Activated naive CD8-positive, alpha-beta T cell (primary cell): ENCODE results near the gene HMGN4.

Experiments
- H3K27ac Mint-ChIP-seq: one replicate; pipeline ENCODE4 v1.8.0; 2021; ENCODE audit warnings: mixed read lengths
- H3K27me3 Mint-ChIP-seq: one replicate; pipeline ENCODE4 v1.8.0; 2021; ENCODE audit warnings: mixed read lengths
- H3K36me3 Mint-ChIP-seq: one replicate; pipeline ENCODE4 v1.8.0; 2021; ENCODE audit warnings: mixed read lengths
- H3K4me1 Mint-ChIP-seq: one replicate; pipeline ENCODE4 v1.8.0; 2021; ENCODE audit warnings: low read depth, mixed read lengths
- H3K4me3 Mint-ChIP-seq: one replicate; pipeline ENCODE4 v1.8.0; 2021; ENCODE audit warnings: mild to moderate bottlenecking, mixed read lengths
- H3K9me3 Mint-ChIP-seq: one replicate; pipeline ENCODE4 v1.8.0; 2021; ENCODE audit warnings: low read depth, mixed read lengths

The HMGN4 gene

DNA sequence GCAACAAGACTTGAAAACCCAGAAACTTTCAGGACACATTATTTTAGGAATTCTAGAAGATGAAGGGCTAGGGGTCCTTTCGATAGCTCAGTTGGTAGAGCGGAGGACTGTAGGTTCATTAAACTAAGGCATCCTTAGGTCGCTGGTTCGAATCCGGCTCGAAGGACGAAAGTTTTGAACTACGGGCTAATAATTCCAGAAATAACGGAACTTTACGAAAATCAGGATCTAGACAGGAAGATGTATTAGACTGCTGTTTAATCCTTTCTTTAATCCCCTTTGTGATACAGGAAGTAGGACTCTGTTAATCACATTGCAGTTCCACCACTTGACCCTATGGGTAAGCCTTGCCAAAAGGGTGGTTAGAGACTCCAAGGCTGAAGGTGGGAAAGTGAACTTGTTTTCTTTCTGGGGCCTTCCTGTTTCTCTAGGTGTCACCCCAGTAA lies 37.4 kb downstream of the HMGN4 start:
- no peaks in the 10 kb centered on the region for H3K36me3 Mint-ChIP-seq
- peaks cover 25% of the 10 kb centered on the region for H3K4me1 Mint-ChIP-seq
- H3K27me3 Mint-ChIP-seq: no peaks in the 10 kb centered on the region
- H3K27ac Mint-ChIP-seq: no peak overlapping the region
- H3K4me3 Mint-ChIP-seq: no peak overlapping the region
- H3K9me3 Mint-ChIP-seq: peaks cover 8% of the 10 kb centered on the region

DNA sequence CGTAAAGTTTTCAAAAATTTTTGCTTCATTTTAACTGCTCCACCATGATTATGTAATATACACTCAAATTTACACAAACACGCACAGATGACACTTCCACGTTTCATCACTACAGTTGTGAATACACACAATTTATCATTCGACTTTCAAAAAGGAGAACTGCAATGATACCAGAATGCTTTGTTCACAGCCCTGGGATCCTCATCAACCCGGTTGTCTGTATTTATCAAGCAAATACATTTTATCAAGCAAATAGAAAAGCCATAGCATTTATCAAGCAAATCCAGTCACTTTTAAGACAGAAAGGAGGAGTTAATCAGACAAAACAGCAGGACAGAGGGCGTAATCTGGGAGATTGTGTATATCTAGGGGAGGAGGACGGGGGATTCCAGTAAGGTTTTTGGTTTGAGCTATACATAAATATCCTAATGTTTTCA lies 38.3 kb downstream of the HMGN4 start:
- Mint-ChIP-seq H3K4me3 (peak overlapping the region; percentile 88), H3K9me3 (peaks cover 8% of the 10 kb centered on the region), H3K4me1 (peaks cover 24% of the 10 kb centered on the region), H3K27ac (peak overlapping the region; percentile 92), H3K36me3 (no peaks in the 10 kb centered on the region), H3K27me3 (no peaks in the 10 kb centered on the region)

DNA sequence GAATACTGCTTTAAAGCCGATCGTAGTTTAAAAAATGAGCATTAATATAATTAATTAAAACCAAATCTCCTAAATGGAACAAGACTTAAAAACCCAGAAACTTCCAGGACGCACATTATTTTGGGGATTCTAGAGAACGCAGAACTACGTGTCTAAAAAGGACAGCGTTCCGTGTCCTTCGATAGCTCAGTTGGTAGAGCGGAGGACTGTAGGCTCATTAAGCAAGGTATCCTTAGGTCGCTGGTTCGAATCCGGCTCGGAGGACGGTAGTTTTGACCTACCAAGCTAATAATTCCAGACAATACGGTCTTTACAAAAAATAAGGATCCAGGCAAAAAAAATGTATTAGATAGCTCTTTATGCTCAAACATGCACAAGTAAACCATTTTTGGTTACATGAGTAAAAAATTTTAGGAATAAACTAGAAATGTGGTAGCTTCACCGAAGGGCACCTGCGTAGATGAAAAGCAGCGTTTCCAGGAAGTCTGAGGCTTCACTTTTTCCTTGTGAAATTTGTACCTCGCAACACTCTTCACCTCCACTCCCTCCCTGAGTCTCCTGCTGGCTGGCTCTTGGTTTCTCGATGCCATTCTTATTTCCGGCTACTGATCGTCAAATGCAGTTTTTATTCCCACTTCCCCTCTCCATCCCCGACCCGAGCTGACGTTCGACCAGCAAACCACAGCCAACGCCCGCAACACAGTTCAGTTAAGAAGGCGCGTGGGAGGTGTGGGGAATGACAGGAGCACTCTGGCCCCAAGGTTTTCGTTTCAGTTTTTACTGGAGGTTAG lies 39.0 kb downstream of the HMGN4 start:
- Mint-ChIP-seq H3K36me3 (no peaks in the 10 kb centered on the region), H3K27me3 (no peaks in the 10 kb centered on the region), H3K4me1 (peaks cover 17% of the 10 kb centered on the region), H3K9me3 (peaks cover 8% of the 10 kb centered on the region), H3K27ac (peak overlapping the region; percentile 92), H3K4me3 (peak overlapping the region; percentile 88)

DNA sequence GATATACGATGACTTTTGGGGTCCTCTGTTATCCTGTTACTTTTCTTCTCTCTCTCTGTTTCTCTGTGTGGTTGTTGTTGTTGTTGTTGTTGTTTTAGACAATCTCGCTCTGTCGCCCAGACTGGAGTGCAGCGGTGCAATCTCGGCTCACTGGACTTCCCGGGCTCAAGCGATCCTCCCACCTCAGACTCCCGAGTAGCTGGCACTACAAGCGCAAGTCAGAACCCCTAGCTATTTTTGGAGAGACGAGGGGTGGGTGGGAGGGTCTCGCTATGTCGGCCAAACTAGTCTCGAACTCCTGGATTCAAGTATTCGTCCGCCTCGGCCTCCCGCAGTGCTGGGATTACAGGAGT lies 39.5 kb downstream of the HMGN4 start:
- peaks cover 15% of the 10 kb centered on the region for H3K4me1 Mint-ChIP-seq
- H3K27ac Mint-ChIP-seq: peak overlapping the region; percentile 92
- no peaks in the 10 kb centered on the region for H3K27me3 Mint-ChIP-seq
- H3K36me3 Mint-ChIP-seq: no peaks in the 10 kb centered on the region
- H3K4me3 Mint-ChIP-seq: peak overlapping the region; percentile 88
- H3K9me3 Mint-ChIP-seq: peaks cover 8% of the 10 kb centered on the region

GRCh38 chr6:26578279-26578678 lies 40.1 kb downstream of the HMGN4 start:
- no peak overlapping the region for H3K27ac Mint-ChIP-seq
- peaks cover 14% of the 10 kb centered on the region for H3K4me1 Mint-ChIP-seq
- peaks cover 2% of the 10 kb centered on the region for H3K27me3 Mint-ChIP-seq
- H3K36me3 Mint-ChIP-seq: no peaks in the 10 kb centered on the region
- H3K4me3 Mint-ChIP-seq: peak overlapping the region; percentile 58
- peaks cover 8% of the 10 kb centered on the region for H3K9me3 Mint-ChIP-seq

GRCh38 chr6:26578741-26579140 lies 40.6 kb downstream of the HMGN4 start:
- H3K27me3 Mint-ChIP-seq: peaks cover 6% of the 10 kb centered on the region
- H3K36me3 Mint-ChIP-seq: no peaks in the 10 kb centered on the region
- H3K27ac Mint-ChIP-seq: no peak overlapping the region
- peaks cover 8% of the 10 kb centered on the region for H3K9me3 Mint-ChIP-seq
- H3K4me1 Mint-ChIP-seq: peaks cover 14% of the 10 kb centered on the region
- no peak overlapping the region for H3K4me3 Mint-ChIP-seq

- Mint-ChIP-seq H3K27me3 (peaks cover 10% of the 10 kb centered on the region), H3K4me3 (no peak overlapping the region), H3K9me3 (peaks cover 8% of the 10 kb centered on the region), H3K4me1 (peaks cover 14% of the 10 kb centered on the region), H3K27ac (no peak overlapping the region), H3K36me3 (no peaks in the 10 kb centered on the region)
These were observed 43.2 kb downstream of the HMGN4 start for GRCh38 chr6:26581164-26581915.

DNA sequence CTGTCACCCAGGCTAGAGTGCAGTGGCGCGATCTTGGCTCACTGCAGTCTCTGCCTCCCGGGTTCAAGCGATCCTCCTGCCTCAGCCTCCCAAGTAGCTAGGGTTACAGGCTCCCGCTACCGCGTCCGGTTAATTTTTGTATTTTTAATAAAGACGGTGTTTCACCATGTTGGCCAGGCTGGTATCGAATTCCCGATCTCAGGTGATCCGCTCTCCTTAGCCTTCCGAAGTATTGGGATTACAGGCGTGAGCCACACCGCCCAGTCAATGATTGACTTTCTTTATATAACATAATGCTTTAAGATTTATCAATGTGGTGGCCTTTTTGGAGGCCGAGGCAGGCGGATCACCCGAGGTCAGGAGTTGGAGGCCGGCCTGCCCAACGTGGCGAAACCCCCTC lies 50.8 kb downstream of the HMGN4 start:
- Mint-ChIP-seq H3K27ac (no peak overlapping the region), H3K4me3 (no peak overlapping the region), H3K36me3 (no peaks in the 10 kb centered on the region), H3K27me3 (peaks cover 15% of the 10 kb centered on the region), H3K4me1 (no peaks in the 10 kb centered on the region), H3K9me3 (no peaks in the 10 kb centered on the region)

- H3K4me3 Mint-ChIP-seq: no peak overlapping the region
- H3K4me1 Mint-ChIP-seq: peaks cover 7% of the 10 kb centered on the region
- H3K27ac Mint-ChIP-seq: no peak overlapping the region
- H3K36me3 Mint-ChIP-seq: no peaks in the 10 kb centered on the region
- H3K9me3 Mint-ChIP-seq: no peaks in the 10 kb centered on the region
- peaks cover 19% of the 10 kb centered on the region for H3K27me3 Mint-ChIP-seq
These were observed 54.5 kb downstream of the HMGN4 start for GRCh38 chr6:26592649-26593048.

- Mint-ChIP-seq H3K36me3 (peaks cover 3% of the 10 kb centered on the region), H3K4me3 (no peak overlapping the region), H3K27ac (no peak overlapping the region), H3K27me3 (peaks cover 19% of the 10 kb centered on the region), H3K4me1 (peaks cover 15% of the 10 kb centered on the region), H3K9me3 (no peaks in the 10 kb centered on the region)
These were observed 55.3 kb downstream of the HMGN4 start for GRCh38 chr6:26593278-26594130.

DNA sequence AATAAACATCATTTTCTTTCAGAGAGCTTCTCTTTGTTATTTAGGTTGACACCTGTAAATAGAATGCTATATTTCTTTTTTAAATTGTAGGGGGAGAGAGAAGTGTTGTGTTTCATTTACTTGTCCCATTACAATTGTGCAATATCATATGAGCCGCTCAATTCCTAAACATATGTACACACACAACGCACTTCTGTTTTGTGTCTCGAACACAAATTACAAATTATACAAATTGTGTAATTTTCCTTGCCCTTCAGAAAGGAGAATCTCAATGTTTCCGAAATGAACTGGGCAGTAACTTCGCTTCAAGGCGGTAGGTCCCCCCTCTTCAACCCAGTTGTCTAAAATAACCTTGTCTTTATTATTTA lies 55.9 kb downstream of the HMGN4 start:
- no peak overlapping the region for H3K27ac Mint-ChIP-seq
- peaks cover 18% of the 10 kb centered on the region for H3K4me1 Mint-ChIP-seq
- peaks cover 19% of the 10 kb centered on the region for H3K27me3 Mint-ChIP-seq
- H3K4me3 Mint-ChIP-seq: no peak overlapping the region
- no peaks in the 10 kb centered on the region for H3K9me3 Mint-ChIP-seq
- H3K36me3 Mint-ChIP-seq: peaks cover 5% of the 10 kb centered on the region

GRCh38 chr6:26594730-26595632 lies 56.8 kb downstream of the HMGN4 start:
- peak overlapping the region; percentile 59 for H3K27ac Mint-ChIP-seq
- peaks cover 10% of the 10 kb centered on the region for H3K36me3 Mint-ChIP-seq
- peak overlapping the region; percentile 28 for H3K4me3 Mint-ChIP-seq

GRCh38 chr6:26595669-26596269 lies 57.6 kb downstream of the HMGN4 start:
- H3K27ac Mint-ChIP-seq: no peak overlapping the region
- peaks cover 35% of the 10 kb centered on the region for H3K4me1 Mint-ChIP-seq
- H3K27me3 Mint-ChIP-seq: peaks cover 19% of the 10 kb centered on the region
- no peaks in the 10 kb centered on the region for H3K9me3 Mint-ChIP-seq
- H3K4me3 Mint-ChIP-seq: no peak overlapping the region
- H3K36me3 Mint-ChIP-seq: peaks cover 11% of the 10 kb centered on the region

More at GRCh38 chr6:26594730-26595632, 56.8 kb downstream of the HMGN4 start:
- Mint-ChIP-seq H3K27me3 (peaks cover 19% of the 10 kb centered on the region), H3K4me1 (peaks cover 27% of the 10 kb centered on the region), H3K9me3 (no peaks in the 10 kb centered on the region)
